ENCODE measurements around the gene GNE. TPM values are rescaled to one million over a fixed set of nuclear protein-coding genes. Genes with fewer than 3 reads are reported as not detected.
A peak's percentile ranks its signal among the peaks of the same experiment; 100 is the strongest.
"Not testable (repeated sequence)": the region's sequence is repeated elsewhere in the genome, so short reads cannot be mapped to it uniquely, and the experiment has no call there.

Gene GNE
- total RNA-seq, 4 donors from 2014 or later = 28.5 to 42.1 (median 35.4) TPM

GRCh38 chr9:36191290-36191645, 67.0 kb downstream of the GNE start:
- peak; percentile 6 for ATAC-seq (ENCODE audit: low FRiP score)
- no peak for DNase-seq (ENCODE audit: low spot score)
- no peak for TF ChIP-seq CTCF (IDR thresholded peaks at IDR 0.05)

- ATAC-seq (ENCODE audit: low FRiP score) = peak; percentile 99
- no peak for TF ChIP-seq CTCF (IDR thresholded peaks at IDR 0.05)
- DNase-seq (ENCODE audit: low spot score) = peak; percentile 90
Observed at GRCh38 chr9:36190388-36191289, 67.6 kb downstream of the GNE start, which contains the start of gene CLTA. Gene CLTA, plus strand, starts transcription at chr9:36190921. Its CDS starts 136 bp downstream, at chr9:36191057.

GRCh38 chr9:36189976-36190375, 68.3 kb downstream of the GNE start:
- DNase-seq (ENCODE audit: low spot score) = no peak
- no peak for TF ChIP-seq CTCF (IDR thresholded peaks at IDR 0.05)
- ATAC-seq (ENCODE audit: low FRiP score) = no peak

GRCh38 chr9:36188212-36188611, 70.0 kb downstream of the GNE start:
- ATAC-seq (ENCODE audit: low FRiP score) = no peak
- no peak for DNase-seq (ENCODE audit: low spot score)
- TF ChIP-seq CTCF (IDR thresholded peaks at IDR 0.05) = no peak

GRCh38 chr9:36187414-36187813, 70.8 kb downstream of the GNE start:
- DNase-seq (ENCODE audit: low spot score) (no peak), ATAC-seq (ENCODE audit: low FRiP score) (no peak)
- TF ChIP-seq CTCF (IDR thresholded peaks at IDR 0.05) = no peak

GRCh38 chr9:36180243-36180642, 78.0 kb downstream of the GNE start:
- not testable (repeated sequence) for DNase-seq (ENCODE audit: low spot score); ATAC-seq (ENCODE audit: low FRiP score)

GRCh38 chr9:36177571-36177970, 80.7 kb downstream of the GNE start:
- no peak for DNase-seq (ENCODE audit: low spot score)
- no peak for ATAC-seq (ENCODE audit: low FRiP score)
- TF ChIP-seq CTCF (IDR thresholded peaks at IDR 0.05) = no peak

- DNase-seq (ENCODE audit: low spot score); ATAC-seq (ENCODE audit: low FRiP score): not testable (repeated sequence)
Observed at GRCh38 chr9:36176496-36176895, 81.8 kb downstream of the GNE start.

GRCh38 chr9:36175209-36175608, 83.0 kb downstream of the GNE start:
- not testable (repeated sequence) for DNase-seq (ENCODE audit: low spot score); ATAC-seq (ENCODE audit: low FRiP score)
